K562 (cell line): ENCODE results near the gene CEP41. TPM values are rescaled to one million over a fixed set of nuclear protein-coding genes. Genes with fewer than 3 reads are reported as not detected.

ENCODE experiments used
- ATAC-seq: fragments of 200-7000 bp; cut with Tn5 transposase; 3 replicates; pipeline ENCODE4 v1.9.1; 2020; ENCODE audit warnings: moderate library complexity
- Bru-seq: library from RNA; stranded (reverse); fragments of 400-500 nt; gene quantifications from one replicate; lab custom pipeline; 2021; lab: Mats Ljungman, UMichigan
- BruChase-seq, 2 experiments: library from RNA; stranded (reverse); fragments of 400-500 nt; gene quantifications; one replicate each; lab custom pipeline; 2021; lab: Mats Ljungman, UMichigan
- BruUV-seq: library from RNA; stranded (reverse); fragments of 400-500 nt; replicated peaks from 2 replicates; lab custom pipeline; 2021; lab: Mats Ljungman, UMichigan
- CTCF ChIA-PET: fragments of 300-600 bp; formaldehyde crosslinking; extraction: SDS; loops from one replicate; lab custom pipeline; 2021; ENCODE audit warnings: low intra/inter-chr PET ratio; lab: Yijun Ruan, JAX
- POLR2A ChIA-PET: fragments of 300-600, 350-650 bp; sonication (Branson Sonifier 250); formaldehyde crosslinking; extraction: SDS; loops from one replicate; lab custom pipeline; 2021; ENCODE audit warnings: antibody characterized with exemption, inconsistent platforms; lab: Yijun Ruan, JAX
- DNase-seq, 4 experiments: peaks; one replicate each; pipeline versions ENCODE4 v3.0.0 to v3.0.0-alpha.2; 2011 to 2018; ENCODE audit warnings: low spot score in 3 of 4, mixed read lengths in 3 of 4; ENCODE audit errors: extremely low read depth in 1 of 4
- FAIRE-seq: peaks from 2 replicates; lab custom pipeline; 2011; peaks lifted over from hg19 to GRCh38; lab: Jason Lieb, UNC
- H2AFZ ChIP-seq: 2 replicates; pipeline ENCODE4 v1.6.0; 2011; ENCODE audit warnings: low read depth, low read length, control low read depth, inconsistent platforms
- H3K27ac ChIP-seq: fragments of 200-600 bp; 3 replicates; pipeline ENCODE4 v1.8.0; 2011; ENCODE audit warnings: low read depth, mild to moderate bottlenecking, control low read depth, inconsistent platforms, low read length, moderate library complexity, mixed read lengths; ENCODE audit errors: extremely low read depth
- H3K27me3 ChIP-seq, 2 experiments: fragments of 300-600 bp in 1 of 2; 2 replicates in 1 of 2; 3 replicates in 1 of 2; pipeline versions ENCODE4 v1.6.0 to v1.8.0; 2011; ENCODE audit warnings: inconsistent platforms in 2 of 2, low read length in 2 of 2, mild to moderate bottlenecking in 1 of 2, mixed read lengths in 1 of 2, moderate library complexity in 1 of 2; ENCODE audit not compliant: control insufficient read depth in 2 of 2, insufficient read depth in 2 of 2
- H3K36me3 ChIP-seq: fragments of 300-600 bp; 3 replicates; pipeline ENCODE4 v1.8.0; 2011; ENCODE audit warnings: mild to moderate bottlenecking, low read length, inconsistent platforms; ENCODE audit not compliant: control insufficient read depth, insufficient read depth
- H3K4me1 ChIP-seq, 2 experiments: fragments of 200-600 bp in 1 of 2; replicated peaks in 1 of 2; 2 replicates in 1 of 2; 3 replicates in 1 of 2; pipeline versions ENCODE4 v1.5.1 to v1.8.0; 2011; ENCODE audit warnings: inconsistent platforms in 2 of 2, low read length in 2 of 2, mild to moderate bottlenecking in 1 of 2, mixed read lengths in 1 of 2, moderate library complexity in 1 of 2; ENCODE audit not compliant: control insufficient read depth in 2 of 2, insufficient read depth in 2 of 2
- H3K4me2 ChIP-seq: 2 replicates; pipeline ENCODE4 v1.6.1; 2011; ENCODE audit warnings: low read length, control low read depth, inconsistent platforms, mixed read lengths; ENCODE audit not compliant: insufficient read depth
- H3K4me3 ChIP-seq: fragments of 200-600 bp; sonication (generic), shearing (Covaris generic); 2 replicates; pipeline ENCODE4 v1.5.1; 2016; ENCODE audit warnings: control low read depth, inconsistent platforms
- H3K79me2 ChIP-seq: fragments of 200-600 bp; 3 replicates; pipeline ENCODE4 v1.8.0; 2011; ENCODE audit warnings: low read length, inconsistent platforms; ENCODE audit not compliant: control insufficient read depth, insufficient read depth
- H3K9ac ChIP-seq, 2 experiments: 2 replicates each; pipeline versions ENCODE4 v1.6.0 to v1.6.1; 2011; ENCODE audit warnings: low read depth in 2 of 2, low read length in 2 of 2, control low read depth in 1 of 2, inconsistent platforms in 1 of 2, mild to moderate bottlenecking in 1 of 2, mixed read lengths in 1 of 2; ENCODE audit not compliant: insufficient read depth in 1 of 2
- H3K9me1 ChIP-seq: one replicate; pipeline ENCODE4 v1.6.0; 2011; ENCODE audit warnings: inconsistent platforms, mild to moderate bottlenecking, low read length, moderate library complexity; ENCODE audit not compliant: control insufficient read depth, insufficient read depth
- H3K9me3 ChIP-seq: replicated peaks from 2 replicates; pipeline ENCODE4 v1.5.1; 2011; ENCODE audit warnings: low read depth, low read length, inconsistent platforms; ENCODE audit not compliant: control insufficient read depth, insufficient read depth
- H4K20me1 ChIP-seq: replicated peaks from 2 replicates; pipeline ENCODE4 v1.6.1; 2011; ENCODE audit warnings: low read length, inconsistent platforms, mixed read lengths; ENCODE audit not compliant: control insufficient read depth, insufficient read depth
- CCNT2 ChIP-seq: IDR thresholded peaks from 2 replicates; pipeline ENCODE4 v1.6.1; 2011; ENCODE audit warnings: borderline replicate concordance, low read depth, mild to moderate bottlenecking, moderate library complexity, mixed read lengths, low read length; ENCODE audit not compliant: insufficient read length; ENCODE audit errors: extremely low read depth
- DDX20 ChIP-seq: fragments of 450-650 bp; IDR thresholded peaks from 2 replicates; pipeline ENCODE4 v1.6.1; 2016; ENCODE audit warnings: missing genetic modification characterization, low read depth, mild to moderate bottlenecking, missing compliant biosample characterization, moderate library complexity
- MYC ChIP-seq, 2 experiments: fragments of 250-450 bp in 1 of 2; sonication (Bioruptor Pico) in 1 of 2; IDR thresholded peaks; 2 replicates each; pipeline versions ENCODE4 v1.5.1 to v1.6.1; 2012 to 2021; ENCODE audit warnings: low read depth in 2 of 2, borderline replicate concordance in 1 of 2, improper control_type of control experiment in 1 of 2, low read length in 1 of 2, mild to moderate bottlenecking in 1 of 2, moderate library complexity in 1 of 2
- PCBP1 ChIP-seq: fragments of 200-400 bp; formaldehyde crosslinking; IDR thresholded peaks from 2 replicates; pipeline ENCODE4 v1.6.1; 2018; ENCODE audit warnings: mild to moderate bottlenecking, low read depth, low read length; ENCODE audit not compliant: poor library complexity, severe bottlenecking
- PTTG1 ChIP-seq: fragments of 450-650 bp; IDR thresholded peaks from 2 replicates; pipeline ENCODE4 v1.6.1; 2016; ENCODE audit warnings: low read depth, mild to moderate bottlenecking, missing genetic modification characterization, missing compliant biosample characterization
- SREBF1 ChIP-seq: fragments of 150-350 bp; IDR thresholded peaks from 2 replicates; pipeline ENCODE4 v1.6.1; 2014; ENCODE audit warnings: antibody characterized with exemption, low read depth, low read length, borderline replicate concordance
- WGBS: fragments of 100-300 bp; shearing (Covaris generic); methylation state at CpG from one replicate; pipeline ENCODE4 v1.1.6; 2016; ENCODE audit warnings: low coverage, mixed read lengths; ENCODE audit not compliant: insufficient coverage; ENCODE audit errors: missing lambda C conversion rate; 5-methylcytosine and 5-hydroxymethylcytosine counted together
- in situ Hi-C: fragments of 300-500 bp; cut with MboI; formaldehyde crosslinking; loops from 4 replicates; pipeline ENCODE4 v1.15.0; 2018; ENCODE audit warnings: inconsistent platforms, mixed read lengths
- intact Hi-C: fragments of 100-400 bp; cut with micrococcal nuclease; formaldehyde crosslinking; loops from 2 replicates; pipeline ENCODE4 v1.14.2; 2022
- long read RNA-seq, 3 experiments: library from polyadenylated mRNA in 2 of 3; library from RNA in 1 of 3; unstranded in 2 of 3; stranded (forward) in 1 of 3; transcript quantifications; one replicate each; pipeline ENCODE4 v2.0.0, GENCODE V29; 2019 to 2022
- polyA minus RNA-seq, 3 experiments: library from RNA; depleted of rRNA, polyadenylated mRNA; stranded (reverse); fragments of >200 nt; gene quantifications; 2 replicates each; pipeline ENCODE4 v1.2.3, GENCODE V29; 2011
- polyA plus RNA-seq, 8 experiments: library from polyadenylated mRNA; depleted of rRNA in 4 of 8; stranded (reverse) in 5 of 8; unstranded in 3 of 8; fragments of >200 nt; fragmentation: Nextera tagmentation in 2 of 8; fragmentation: Illumina TruSeq in 1 of 8; extraction: Ambion mirVana in 2 of 8; extraction: Trizol in 1 of 8; gene quantifications; 2 replicates each; pipeline versions ENCODE4 v1.2.1 to v1.2.3, GENCODE V29; 2011 to 2014; ENCODE audit warnings: inconsistent platforms in 1 of 8, missing spikeins in 1 of 8
- total RNA-seq, 7 experiments: library from RNA; depleted of rRNA in 6 of 7; stranded (reverse); fragments of >200 nt in 6 of 7; fragmentation: Illumina TruSeq in 2 of 7; extraction: Trizol in 2 of 7; gene quantifications; 2 replicates each; pipeline versions ENCODE4 v1.2.1 to v1.2.3, GENCODE V29; 2011 to 2021; ENCODE audit warnings: low replicate concordance in 1 of 7
- TF ChIP-seq, protein P1 (sequence below): fragments of 450-650 bp; formaldehyde crosslinking; IDR thresholded peaks from 2 replicates; pipeline ENCODE4 v1.4.0; 2020; ENCODE audit warnings: mild to moderate bottlenecking, moderate library complexity
- TF ChIP-seq, protein P2 (sequence below): sonication (generic); formaldehyde crosslinking; IDR thresholded peaks from 2 replicates; pipeline ENCODE4 v1.8.0; 2022; ENCODE audit warnings: mild to moderate bottlenecking, missing genetic modification reagents

CEP41 gene, protein sequence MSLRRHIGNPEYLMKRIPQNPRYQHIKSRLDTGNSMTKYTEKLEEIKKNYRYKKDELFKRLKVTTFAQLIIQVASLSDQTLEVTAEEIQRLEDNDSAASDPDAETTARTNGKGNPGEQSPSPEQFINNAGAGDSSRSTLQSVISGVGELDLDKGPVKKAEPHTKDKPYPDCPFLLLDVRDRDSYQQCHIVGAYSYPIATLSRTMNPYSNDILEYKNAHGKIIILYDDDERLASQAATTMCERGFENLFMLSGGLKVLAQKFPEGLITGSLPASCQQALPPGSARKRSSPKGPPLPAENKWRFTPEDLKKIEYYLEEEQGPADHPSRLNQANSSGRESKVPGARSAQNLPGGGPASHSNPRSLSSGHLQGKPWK
- total RNA-seq (2011; cell fraction: chromatin; rRNA removed; ENCODE audit: low replicate concordance), result 9.3 and 12.1 TPM in 2 replicates
- 4.0 and 6.7 TPM in 2 replicates for total RNA-seq (2011; cell fraction: nucleolus; rRNA removed)
- total RNA-seq (2011; cell fraction: nucleoplasm; rRNA removed), result 4.3 and 10.6 TPM in 2 replicates
- total RNA-seq (2014; rRNA removed) (1.5 and 4.2 TPM in 2 replicates), total RNA-seq (2014; rRNA removed; fragmentation: Illumina TruSeq; extraction: Trizol) (4.9 and 8.0 TPM in 2 replicates), total RNA-seq (2015; rRNA removed; fragmentation: Illumina TruSeq; extraction: Trizol) (4.6 and 5.0 TPM in 2 replicates), total RNA-seq (2021) (5.6 and 6.4 TPM in 2 replicates), polyA plus RNA-seq (2011; rRNA removed) (4.4 and 9.2 TPM in 2 replicates), polyA plus RNA-seq (2014; fragmentation: Illumina TruSeq; extraction: Trizol) (8.1 and 10.9 TPM in 2 replicates), polyA plus RNA-seq (2014; fragmentation: Nextera tagmentation; extraction: Ambion mirVana) (10 to 100 TPM; 15.3 to 15.5 TPM), polyA plus RNA-seq (2014; rRNA removed) (5.8 and 7.4 TPM in 2 replicates), polyA minus RNA-seq (2011; rRNA and poly(A)+ RNA removed) (3.2 and 7.7 TPM in 2 replicates), Bru-seq, nascent RNA (percentile 46 among the genes with signal in this experiment), BruChase-seq, experiment 1, labeled RNA remaining after a 2-hour chase (percentile 51 among the genes with signal in this experiment), BruChase-seq, experiment 2, labeled RNA remaining after a 6-hour chase (percentile 49 among the genes with signal in this experiment)
- 4.7 and 6.3 TPM in 2 replicates for polyA plus RNA-seq (2011; cell fraction: cytosol; rRNA removed)
- polyA plus RNA-seq (2011; cell fraction: nucleus; rRNA removed), result 2.4 and 6.4 TPM in 2 replicates
- 5.3 and 9.7 TPM in 2 replicates for polyA plus RNA-seq (2012)
- polyA minus RNA-seq (2011; cell fraction: cytosol; rRNA and poly(A)+ RNA removed), result 0.55 and 2.5 TPM in 2 replicates
- 1.5 and 3.9 TPM in 2 replicates for polyA minus RNA-seq (2011; cell fraction: nucleus; rRNA and poly(A)+ RNA removed)
- long read RNA-seq, experiment 1, full-length matches to known transcripts, result 12 of 20 reads
- long read RNA-seq, experiment 1, partial matches to known transcripts, result 3 of 20 reads
- long read RNA-seq, experiment 1, other reads (novel, unspliced or antisense), result 5 of 20 reads
- long read RNA-seq, experiment 2, result 0 reads
- long read RNA-seq, experiment 3, full-length matches to known transcripts, result 5 of 8 reads
- long read RNA-seq, experiment 3, partial matches to known transcripts, result 0 of 8 reads
- long read RNA-seq, experiment 3, other reads (novel, unspliced or antisense), result 3 of 8 reads

DNA sequence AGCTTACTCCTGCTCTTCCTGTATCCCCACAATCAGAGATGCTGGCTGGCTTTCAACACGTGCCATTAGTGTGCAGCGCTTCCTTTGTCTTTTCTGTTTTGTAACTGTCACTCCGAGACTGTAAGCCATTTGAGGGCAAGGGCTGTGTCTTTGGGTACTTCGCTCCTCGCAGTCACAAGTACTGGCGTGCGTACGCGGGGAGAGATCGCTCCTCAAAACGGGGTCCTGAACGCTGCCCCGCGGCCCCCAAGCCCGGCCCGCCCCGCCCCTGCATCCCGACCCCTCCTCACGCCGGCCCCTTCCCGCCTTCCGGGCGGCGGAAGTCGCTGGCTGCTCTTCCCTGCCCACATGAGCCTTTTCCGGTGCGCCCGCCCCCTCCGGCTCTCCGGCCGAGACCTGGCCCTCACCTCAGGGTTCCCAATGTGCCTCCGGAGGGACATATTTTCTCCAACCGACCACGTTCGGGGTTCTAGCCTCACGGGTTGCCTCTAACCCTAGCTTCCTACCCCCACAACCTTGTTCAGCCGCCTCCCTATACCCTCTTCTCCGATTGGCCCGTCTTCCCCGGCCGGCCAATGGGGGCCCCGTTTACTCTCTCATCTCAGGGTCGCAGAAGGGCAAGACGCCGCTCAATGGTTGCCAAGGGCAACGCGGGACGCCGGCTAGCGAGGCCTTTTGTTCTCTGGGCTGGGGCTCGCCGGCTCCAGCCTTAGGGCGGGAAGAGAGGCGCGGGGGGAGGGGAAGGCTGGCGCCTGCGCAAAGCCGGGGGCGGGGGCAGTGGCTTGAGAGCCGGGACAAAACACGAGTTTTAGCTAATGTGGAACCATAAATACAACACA lies at the start of gene CEP41:
Gene CEP41 (minus strand): TSS at position 490 of the 839 bp plus-strand sequence. CDS start 50 bp downstream, at position 440.
- ATAC-seq, result peak; percentile 99
- peak within 1 kb of the TSS; percentile 57 to 87 for H3K9ac ChIP-seq
- peaks cover 6% of the 10 kb centered on the region for H3K9me3 ChIP-seq
- FAIRE-seq, result peak; percentile 71
- ChIA-PET CTCF (no interaction called here), POLR2A (interaction anchor here (1.0 to 1.4 kb wide), 2 partner anchors 11 to 12 kb away, joined by 3 to 4 read pairs; no protein-coding TSS in a partner anchor)
- in situ Hi-C loops (no loop called here), intact Hi-C loops (no loop called here)
- no peaks in the 10 kb centered on the region for H4K20me1 ChIP-seq
- H3K4me1 ChIP-seq, result peaks cover 4 to 7% of the 10 kb centered on the region in 2 experiments; a peak in 4 of 5 replicates
- peak within 1 kb of the TSS; percentile 82 for H3K27ac ChIP-seq
- DNase-seq, result peak; percentile 96 to 98 (median 97)
- no peaks in the 10 kb centered on the region for H3K9me1 ChIP-seq
- H2AFZ ChIP-seq, result peak within 1 kb of the TSS; percentile 90
- H3K36me3 ChIP-seq, result no peaks in the 10 kb centered on the region
- peak within 1 kb of the TSS; percentile 72 for H3K4me2 ChIP-seq
- H3K79me2 ChIP-seq, result no peaks in the 10 kb centered on the region
- peak within 1 kb of the TSS; percentile 44 for H3K4me3 ChIP-seq
- H3K27me3 ChIP-seq, result peaks cover 0 to 11% of the 10 kb centered on the region in 2 experiments; a peak in 1 of 5 replicates
- no TSS peak for BruUV-seq
- 34% methylated on average over 47 of the region's 61 CpGs for WGBS
- TF ChIP-seq DDX20 (tag), result no peak
- no peak for TF ChIP-seq SREBF1
- no peak for TF ChIP-seq CCNT2
- TF ChIP-seq PCBP1, result peak; percentile 39
- TF ChIP-seq, protein P1, sequence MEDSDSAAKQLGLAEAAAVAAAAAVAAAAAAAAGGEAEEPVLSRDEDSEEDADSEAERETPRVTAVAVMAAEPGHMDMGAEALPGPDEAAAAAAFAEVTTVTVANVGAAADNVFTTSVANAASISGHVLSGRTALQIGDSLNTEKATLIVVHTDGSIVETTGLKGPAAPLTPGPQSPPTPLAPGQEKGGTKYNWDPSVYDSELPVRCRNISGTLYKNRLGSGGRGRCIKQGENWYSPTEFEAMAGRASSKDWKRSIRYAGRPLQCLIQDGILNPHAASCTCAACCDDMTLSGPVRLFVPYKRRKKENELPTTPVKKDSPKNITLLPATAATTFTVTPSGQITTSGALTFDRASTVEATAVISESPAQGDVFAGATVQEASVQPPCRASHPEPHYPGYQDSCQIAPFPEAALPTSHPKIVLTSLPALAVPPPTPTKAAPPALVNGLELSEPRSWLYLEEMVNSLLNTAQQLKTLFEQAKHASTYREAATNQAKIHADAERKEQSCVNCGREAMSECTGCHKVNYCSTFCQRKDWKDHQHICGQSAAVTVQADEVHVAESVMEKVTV (CRISPR knock-in tag), result no peak
- TF ChIP-seq MYC (IDR thresholded peaks at IDR 0.05; ENCODE audit: low read depth, low read length), result 0 out of 2 replicates have a peak, but pooled peaks have one; percentile 20
- no peak for TF ChIP-seq MYC (CRISPR knock-in tag; IDR thresholded peaks at IDR 0.05; ENCODE audit: borderline replicate concordance, low read depth)
- no peak for TF ChIP-seq PTTG1 (tag)
- TF ChIP-seq, protein P2, sequence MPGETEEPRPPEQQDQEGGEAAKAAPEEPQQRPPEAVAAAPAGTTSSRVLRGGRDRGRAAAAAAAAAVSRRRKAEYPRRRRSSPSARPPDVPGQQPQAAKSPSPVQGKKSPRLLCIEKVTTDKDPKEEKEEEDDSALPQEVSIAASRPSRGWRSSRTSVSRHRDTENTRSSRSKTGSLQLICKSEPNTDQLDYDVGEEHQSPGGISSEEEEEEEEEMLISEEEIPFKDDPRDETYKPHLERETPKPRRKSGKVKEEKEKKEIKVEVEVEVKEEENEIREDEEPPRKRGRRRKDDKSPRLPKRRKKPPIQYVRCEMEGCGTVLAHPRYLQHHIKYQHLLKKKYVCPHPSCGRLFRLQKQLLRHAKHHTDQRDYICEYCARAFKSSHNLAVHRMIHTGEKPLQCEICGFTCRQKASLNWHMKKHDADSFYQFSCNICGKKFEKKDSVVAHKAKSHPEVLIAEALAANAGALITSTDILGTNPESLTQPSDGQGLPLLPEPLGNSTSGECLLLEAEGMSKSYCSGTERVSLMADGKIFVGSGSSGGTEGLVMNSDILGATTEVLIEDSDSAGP (CRISPR knock-in tag), result no peak
